NCI-H526 (cell line): ENCODE measurements around the gene BCL2L15.

Experiments
- DNase-seq, 2 experiments: peaks; one replicate each; lab custom pipeline; 2025; lab: John Stamatoyannopoulos, UW

BCL2L15 gene

DNA sequence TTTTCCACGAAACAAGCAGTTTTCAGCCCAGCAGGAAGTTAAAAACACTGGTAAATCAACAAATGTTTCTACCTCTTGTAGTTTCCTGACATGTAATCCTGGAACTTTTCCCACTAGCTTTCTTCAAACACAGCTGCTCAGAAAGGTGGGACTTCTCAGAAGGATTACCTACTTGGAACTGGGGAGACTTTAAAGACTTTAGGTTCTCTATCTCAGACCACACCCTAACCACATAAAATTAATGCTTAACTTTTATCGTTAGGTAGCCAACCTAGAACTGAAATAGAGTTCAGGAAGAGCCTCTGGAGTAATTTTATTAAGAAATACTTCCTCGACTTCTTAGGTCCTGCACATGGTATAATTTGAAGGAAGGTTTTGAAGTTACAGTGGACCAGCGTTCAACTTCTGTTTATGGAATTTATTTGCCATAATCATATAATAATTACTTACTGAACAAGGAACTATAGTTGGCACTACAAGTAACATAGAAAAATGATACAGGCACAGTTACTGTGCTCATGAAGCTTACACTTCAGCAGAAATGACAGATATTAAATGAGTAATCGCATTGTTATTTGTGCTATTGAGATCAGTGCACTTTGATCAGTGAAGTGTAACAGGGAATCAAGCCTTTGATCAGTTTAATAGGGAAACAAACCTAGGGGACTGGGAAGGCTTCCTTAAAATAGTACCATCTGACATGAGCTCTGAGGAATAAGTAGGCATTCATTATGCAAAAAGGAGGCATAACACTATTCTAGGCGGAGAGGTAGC lies at the start of gene BCL2L15:
Gene BCL2L15, minus strand, starts transcription at position 180 of the 774 bp plus-strand sequence. CDS start 206 bp downstream, outside the sequence.
- no peak for DNase-seq

DNA sequence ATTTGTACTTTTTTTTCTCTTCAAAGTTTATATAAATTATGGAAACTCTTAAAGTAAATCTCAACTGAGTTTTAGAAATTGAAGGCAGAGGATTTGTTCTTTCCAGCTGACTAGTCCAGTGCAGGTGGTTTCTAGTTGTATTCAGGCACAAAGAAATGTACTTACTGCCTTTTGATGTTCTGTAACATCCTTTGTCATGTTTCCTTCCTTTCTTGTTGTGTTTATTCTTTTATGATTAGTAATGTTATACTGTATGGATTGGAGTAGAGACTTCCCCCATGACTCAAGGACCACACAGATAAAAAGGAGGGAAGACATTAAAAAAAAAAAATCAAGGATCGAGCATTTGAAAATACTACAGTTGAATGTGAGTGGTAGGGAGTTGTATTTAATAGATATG lies 49.8 kb upstream of the BCL2L15 start:
- DNase-seq = no peak

- DNase-seq = no peak
Measured at GRCh38 chr1:113935970-113936369, 48.6 kb upstream of the BCL2L15 start.

GRCh38 chr1:113935176-113935575 lies 47.8 kb upstream of the BCL2L15 start:
- no peak for DNase-seq

GRCh38 chr1:113934511-113935055 lies 47.2 kb upstream of the BCL2L15 start:
- no peak for DNase-seq

DNA sequence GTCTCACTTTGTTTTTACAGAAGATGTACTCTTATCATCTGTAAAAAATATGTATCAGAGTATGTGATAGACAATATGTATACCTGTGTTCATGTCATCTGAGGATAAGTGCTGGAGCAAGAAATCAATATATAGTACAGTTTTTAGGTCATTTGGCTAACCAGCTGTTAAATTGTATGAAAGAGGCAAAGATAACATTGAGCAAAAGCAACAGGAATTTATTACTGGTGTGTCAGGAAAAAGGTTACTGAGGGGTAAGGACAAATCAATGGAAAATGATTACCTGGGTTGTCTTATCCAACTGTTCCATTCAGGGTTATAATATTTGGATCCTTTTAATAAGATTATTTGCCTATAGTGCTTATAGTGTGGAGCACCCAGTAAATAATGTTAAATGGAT lies 46.6 kb upstream of the BCL2L15 start:
- no peak for DNase-seq

DNA sequence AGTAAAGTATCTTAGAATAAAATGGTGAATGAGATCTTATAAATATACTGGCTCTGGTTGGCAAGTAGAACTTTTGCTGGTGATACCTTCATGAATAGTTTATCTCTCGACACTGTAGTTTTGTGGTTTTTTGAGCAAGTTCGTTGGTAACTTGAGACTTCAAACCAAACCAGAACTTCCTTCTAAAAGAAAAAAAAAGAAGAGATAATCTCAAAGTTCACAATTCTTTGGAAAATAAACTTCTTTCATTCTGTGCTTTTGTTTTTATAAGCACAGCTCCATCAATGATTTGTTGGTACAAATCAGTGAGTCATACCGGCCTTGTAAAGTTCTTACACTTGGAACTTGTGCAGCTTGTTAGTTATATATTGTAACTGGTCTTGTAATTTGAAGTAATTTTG lies 44.1 kb upstream of the BCL2L15 start:
- no peak for DNase-seq

- DNase-seq = peak; percentile 14 to 47
Measured at GRCh38 chr1:113930499-113931161, 43.2 kb upstream of the BCL2L15 start.

DNA sequence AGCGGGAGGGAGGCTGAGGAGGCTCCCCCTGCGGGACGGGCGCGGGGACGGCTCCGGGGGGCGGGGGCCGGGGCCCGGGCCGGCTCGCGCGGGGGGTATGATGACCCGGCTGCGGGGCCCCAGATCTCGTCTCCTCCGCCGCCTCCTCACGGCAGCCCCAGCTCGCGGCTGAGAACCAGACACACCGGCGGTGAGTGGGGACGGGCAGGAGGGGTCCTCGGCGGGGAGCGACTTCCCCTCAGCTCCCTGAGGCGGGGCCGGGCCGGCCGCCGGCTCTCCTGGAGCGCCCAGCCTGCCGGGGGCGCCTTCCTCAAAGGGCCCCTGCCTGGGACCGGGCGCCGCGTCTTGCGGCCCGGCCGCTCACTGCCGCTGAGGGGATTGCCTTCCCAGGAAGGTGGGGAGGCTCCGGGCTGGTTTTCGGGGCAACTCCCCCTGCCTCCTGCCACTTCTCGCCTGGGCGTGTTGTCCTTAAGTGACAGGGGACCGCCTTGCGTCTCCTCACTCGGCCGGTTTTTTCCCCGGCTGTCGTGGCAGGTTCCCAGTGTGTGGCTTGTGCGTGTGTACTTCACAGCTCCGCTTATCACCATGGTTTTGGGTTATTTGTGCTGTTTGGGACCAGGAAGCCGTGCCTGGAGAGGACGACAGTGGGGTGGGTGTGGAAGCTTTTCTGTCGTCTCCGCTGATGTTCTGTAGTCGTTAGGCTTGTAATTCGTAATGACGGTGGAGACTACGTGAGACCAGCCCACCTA lies 42.5 kb upstream of the BCL2L15 start:
- peak; percentile 50 to 83 for DNase-seq

DNA sequence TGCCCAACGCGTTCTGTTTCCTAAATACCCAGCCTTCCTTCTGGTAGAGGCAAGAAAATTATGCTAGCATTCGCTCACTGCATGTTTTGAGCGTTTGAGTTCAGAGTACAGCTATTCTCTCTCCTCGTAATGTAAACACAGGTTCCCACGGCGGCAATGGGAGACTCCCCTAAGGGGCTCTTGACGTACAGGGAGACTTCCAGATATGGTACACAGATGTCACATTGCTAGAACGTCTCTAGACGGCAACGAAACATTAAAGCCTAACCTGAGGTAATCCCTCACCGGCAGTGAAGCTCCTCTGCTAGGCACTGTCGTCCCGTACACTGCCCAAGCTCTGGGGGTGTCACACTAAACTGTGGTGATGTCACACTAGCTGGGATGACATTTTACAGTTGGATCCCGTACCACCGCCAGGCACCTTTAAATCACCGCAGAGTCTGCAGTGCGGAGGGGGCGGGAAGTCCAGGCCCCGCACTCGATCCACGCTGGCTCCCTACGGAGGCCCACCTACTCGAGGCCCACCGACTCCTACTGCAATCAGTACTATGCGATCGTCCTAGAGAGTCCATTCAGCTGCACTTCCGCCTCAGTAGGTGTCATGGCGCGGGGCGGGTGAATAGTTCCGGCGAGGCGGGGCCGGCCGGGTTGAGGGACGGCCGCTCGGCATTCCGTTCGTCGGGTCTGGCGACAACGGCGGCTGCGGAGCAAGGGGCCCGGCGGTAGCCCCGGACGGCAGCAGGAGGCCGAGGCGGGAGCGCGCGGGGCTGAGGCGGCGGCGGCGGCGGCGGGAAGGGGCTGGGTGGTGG lies 41.8 kb upstream of the BCL2L15 start, which contains the start of gene HIPK1:
Gene HIPK1, plus strand, starts transcription at position 384 of the 809 bp plus-strand sequence.
- peak; percentile 92 to 98 for DNase-seq

- peak; percentile 18 to 62 for DNase-seq
Measured at GRCh38 chr1:113928187-113928930, 41.0 kb upstream of the BCL2L15 start.

- DNase-seq = no peak
Measured at GRCh38 chr1:113924473-113924872, 37.1 kb upstream of the BCL2L15 start.

- DNase-seq = no peak
Measured at GRCh38 chr1:113922957-113923356, 35.6 kb upstream of the BCL2L15 start.

GRCh38 chr1:113918243-113918642 lies 30.9 kb upstream of the BCL2L15 start:
- DNase-seq = no peak

GRCh38 chr1:113917400-113918082 lies 30.2 kb upstream of the BCL2L15 start:
- no peak for DNase-seq

- no peak for DNase-seq
Measured at GRCh38 chr1:113916974-113917373, 29.6 kb upstream of the BCL2L15 start.

- no peak for DNase-seq
Measured at GRCh38 chr1:113913887-113914664, 26.7 kb upstream of the BCL2L15 start.

DNA sequence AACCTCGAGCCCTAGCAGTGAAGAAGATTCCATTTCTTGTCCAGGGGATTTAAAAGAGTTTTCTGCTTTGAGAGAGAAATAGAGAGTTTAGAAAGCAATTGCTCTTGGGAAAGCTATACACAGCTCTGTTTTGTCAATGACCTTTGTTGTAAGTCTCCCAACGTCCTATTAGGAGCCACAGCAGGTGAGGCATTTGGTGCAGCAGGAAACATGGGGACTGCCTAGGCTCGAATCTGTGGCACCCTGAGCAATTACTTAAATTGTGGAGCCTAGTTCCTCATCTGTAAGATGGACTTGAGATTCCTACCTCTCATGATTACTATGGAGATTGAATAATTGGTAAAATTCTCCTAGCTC lies 25.9 kb upstream of the BCL2L15 start:
- DNase-seq = no peak

- no peak for DNase-seq
Measured at GRCh38 chr1:113912594-113913311, 25.4 kb upstream of the BCL2L15 start.
